HG02840 (cell line): ENCODE measurements around the gene NELFB.

Experiments used
- ATAC-seq: cut with Tn5 transposase; IDR thresholded peaks from one replicate; pipeline ENCODE4 v1.9.1; 2021; ENCODE audit warnings: mild to moderate bottlenecking, moderate library complexity, moderate number of reproducible peaks; ENCODE audit not compliant: unreplicated experiment, low FRiP score

The NELFB gene

DNA sequence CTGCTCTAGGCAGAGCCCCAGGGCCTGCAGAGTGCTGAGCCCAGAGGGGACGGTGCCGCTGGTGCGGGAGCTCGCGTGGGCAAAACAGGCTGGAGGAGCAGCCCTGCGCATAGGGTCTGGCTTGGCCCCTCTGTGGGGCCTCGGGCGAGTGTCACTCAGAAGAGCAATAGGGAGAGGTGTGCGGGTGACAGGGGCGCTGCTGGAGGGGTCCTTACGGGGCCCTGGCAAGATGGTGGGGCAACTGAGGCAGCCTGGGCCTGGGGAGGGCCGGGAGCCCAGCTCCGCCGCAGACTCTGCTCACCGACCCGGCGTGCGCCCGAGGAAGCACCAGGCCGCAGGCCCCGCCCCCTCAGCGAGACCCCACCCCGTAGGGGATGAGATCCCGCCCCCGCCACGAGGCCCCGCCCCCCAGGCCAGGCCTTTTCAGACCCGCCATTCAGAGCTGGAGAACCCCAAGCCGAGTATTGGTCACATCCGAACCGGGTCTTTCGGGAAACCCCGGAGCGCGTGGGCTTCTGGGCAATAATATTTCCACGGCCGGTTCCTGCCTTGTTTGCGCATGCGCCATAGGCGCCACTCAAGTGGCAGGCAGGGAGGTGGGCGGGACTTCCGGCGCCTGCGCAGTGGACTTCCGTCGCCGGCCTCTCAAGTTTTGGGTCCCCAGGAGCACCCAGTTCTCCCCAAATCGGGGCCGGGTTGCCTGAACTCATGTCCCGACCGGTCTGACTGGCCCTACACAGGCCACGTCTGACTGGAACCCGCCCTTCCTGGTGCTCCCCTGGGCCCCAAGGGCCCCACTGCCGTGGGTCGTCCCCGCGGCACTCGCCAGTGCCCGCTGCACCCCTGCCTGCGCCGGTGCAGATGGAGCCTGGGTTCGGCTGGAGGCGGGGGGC lies 31.8 kb upstream of the NELFB start:
- peak; percentile 84 for ATAC-seq

DNA sequence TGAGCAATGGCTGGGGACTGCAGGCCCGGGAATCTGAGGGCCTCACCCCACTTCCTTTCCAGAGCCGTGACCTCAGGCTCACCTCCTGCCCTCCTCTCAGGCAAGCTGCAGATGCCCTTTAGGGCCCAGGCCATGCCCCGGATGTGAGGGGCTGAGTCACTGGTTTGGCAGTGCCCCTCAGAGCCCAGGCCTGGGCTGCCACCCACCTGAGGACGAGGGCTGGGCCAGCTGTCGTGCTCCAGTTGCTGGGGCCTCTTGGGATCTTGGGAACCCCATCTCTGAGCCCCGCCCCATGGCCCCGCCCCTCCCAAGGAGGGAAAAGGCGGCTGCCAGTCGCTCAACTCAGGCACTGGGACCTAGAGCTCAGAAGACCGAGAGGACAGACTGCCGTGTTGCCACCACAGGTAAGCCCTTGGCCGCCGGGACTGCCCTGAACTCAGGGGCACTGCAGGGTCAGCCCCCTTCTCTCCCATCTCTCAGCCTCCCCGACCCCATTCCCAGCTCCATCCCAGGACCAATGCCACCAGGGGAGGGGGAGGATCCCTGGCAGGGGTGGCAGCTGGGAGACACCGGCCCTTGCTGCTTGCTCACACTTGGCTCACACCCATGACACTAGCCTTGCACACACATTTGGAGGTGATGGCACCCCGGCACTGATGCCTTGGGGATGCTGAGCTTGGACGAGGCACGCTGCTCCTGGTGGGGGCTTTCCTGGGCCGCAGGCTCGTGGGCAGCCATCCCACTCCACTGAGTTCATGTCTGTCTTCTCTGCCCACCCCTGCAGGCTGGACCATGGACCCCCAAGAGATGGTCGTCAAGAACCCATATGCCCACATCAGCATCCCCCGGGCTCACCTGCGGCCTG lies 30.1 kb upstream of the NELFB start, which contains the start of gene CYSRT1:
TSS of gene CYSRT1 (plus strand) at position 345 of the 865 bp plus-strand sequence. CDS start at position 793, 448 bp downstream.
- ATAC-seq: no peak

DNA sequence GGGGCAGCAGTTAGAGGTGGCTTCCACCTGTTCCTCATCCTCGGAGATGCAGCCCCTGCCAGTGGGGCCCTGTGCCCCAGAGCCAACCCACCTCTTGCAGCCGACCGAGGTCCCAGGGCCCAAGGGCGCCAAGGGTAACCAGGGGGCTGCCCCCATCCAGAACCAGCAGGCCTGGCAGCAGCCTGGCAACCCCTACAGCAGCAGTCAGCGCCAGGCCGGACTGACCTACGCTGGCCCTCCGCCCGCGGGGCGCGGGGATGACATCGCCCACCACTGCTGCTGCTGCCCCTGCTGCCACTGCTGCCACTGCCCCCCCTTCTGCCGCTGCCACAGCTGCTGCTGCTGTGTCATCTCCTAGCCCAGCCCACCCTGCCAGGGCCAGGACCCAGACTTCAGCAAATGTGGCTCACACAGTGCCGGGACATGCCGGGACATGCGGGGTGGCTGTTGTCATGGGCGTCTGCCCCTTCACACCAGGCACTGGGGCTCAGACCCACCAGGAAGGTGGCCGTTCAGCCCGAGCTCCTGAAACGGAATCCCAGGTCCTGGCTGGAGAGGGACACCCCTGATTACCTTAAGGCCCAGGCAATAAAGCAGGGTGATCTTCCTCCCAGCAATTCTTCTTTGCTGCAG lies 29.3 kb upstream of the NELFB start:
- ATAC-seq: no peak

DNA sequence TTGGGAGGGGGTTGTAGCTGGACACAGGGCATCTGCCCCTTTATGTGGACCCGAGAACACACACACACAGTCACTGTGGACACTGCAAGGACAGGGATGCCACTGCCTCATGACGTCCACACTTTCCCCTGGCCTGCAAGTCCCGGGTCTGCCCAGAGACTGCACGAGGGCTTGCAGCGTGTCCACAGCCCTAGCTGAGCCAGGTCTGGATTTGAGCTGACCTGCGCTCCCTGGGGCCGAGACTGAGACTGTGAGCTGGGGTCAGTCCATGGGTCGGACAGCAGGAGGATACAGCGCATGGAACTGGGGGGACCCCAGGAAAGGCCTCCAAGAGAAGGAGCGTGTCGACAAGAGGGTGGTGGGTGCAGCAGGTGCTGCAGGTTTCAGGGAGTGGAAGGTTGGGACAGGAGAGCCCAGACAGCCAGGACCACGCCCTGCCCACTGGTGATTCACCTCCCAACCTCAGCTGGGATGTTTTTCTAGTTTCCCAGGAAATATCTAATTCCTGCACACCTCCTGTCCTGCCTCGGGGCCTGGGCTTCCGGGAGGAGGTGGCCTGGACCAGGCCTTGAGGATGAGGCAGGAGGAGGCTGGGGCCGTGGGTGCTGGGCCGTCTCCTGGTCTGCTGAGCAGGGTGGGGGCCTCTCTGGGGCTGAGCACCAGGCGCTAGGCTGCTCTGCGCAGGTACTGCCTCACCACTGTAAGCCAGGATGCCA lies 28.6 kb upstream of the NELFB start:
- no peak for ATAC-seq

DNA sequence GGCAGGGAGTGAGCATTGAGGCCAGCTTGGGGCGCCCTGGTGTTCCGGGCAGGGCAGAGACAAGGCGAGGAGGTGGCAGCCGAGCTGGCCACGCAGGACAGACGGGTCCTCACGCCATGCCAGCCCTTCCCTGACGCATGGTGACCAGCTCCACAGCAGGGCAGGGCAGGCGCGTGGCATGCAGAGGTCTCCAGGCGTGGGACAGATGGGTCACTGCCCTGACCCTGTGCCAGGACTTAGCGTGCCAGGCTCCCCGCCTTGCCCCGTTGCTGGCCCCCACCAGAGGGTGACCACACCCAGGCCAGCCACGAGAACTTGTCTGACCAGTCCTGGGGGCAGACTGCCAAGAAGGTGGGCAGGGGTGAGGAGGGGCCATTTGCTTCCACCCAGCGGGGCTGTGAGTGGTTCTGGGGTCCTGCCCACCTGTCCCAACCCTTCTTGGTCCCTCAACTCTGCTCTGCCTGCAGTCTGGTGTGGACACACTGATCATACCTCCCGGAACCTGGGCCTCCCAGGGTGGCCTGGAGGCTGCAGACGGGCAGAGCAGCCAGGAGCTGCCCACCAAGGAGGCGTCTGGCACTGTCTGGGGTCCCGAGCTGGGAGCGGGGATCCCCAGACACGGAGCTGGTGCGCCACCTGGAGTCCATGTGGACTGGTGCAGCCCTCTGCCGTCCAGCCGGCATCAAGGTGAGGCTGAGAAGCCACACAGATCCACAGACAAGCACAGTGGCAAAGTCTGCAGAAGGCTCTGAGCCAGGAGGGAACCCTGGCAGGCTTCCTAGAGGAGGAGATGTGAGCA lies 27.9 kb upstream of the NELFB start, which contains the start of gene RNF224:
TSS of gene RNF224 (plus strand) at position 449 of the 799 bp plus-strand sequence. CDS start 834 bp downstream, outside the sequence.
- ATAC-seq: no peak

DNA sequence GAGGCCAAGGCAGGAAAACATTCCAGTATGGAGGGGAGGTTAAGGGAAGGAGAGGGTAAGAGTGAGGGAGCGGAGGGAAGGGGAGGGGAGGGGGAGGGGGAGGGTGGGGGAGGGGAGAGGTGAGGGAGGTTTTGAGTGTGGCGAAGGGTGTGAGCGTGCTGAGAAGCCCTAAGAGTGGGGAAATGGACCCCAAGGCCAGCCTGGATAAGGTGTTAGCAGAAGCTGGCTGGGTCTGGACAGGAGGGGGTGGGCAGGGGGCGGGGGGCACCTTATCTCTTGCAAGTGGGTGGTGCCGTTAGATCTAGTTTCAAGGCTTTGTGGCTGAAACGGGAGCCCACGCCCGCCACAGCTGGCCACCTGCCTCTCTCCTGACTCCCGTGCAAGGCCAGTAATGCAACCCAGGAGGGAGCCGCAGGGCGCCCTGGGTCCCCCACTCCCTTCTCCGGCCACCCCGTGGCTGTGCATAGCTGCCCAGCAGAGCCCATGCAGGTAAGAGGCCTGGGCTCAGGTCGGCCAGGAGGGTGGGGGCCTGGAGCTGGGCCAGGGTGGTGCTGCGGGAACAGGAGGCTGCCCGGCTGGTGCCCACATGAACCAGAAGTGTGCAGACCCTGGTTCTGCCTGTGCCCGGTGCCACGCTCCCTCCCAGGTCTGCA lies 27.1 kb upstream of the NELFB start:
- ATAC-seq: no peak

DNA sequence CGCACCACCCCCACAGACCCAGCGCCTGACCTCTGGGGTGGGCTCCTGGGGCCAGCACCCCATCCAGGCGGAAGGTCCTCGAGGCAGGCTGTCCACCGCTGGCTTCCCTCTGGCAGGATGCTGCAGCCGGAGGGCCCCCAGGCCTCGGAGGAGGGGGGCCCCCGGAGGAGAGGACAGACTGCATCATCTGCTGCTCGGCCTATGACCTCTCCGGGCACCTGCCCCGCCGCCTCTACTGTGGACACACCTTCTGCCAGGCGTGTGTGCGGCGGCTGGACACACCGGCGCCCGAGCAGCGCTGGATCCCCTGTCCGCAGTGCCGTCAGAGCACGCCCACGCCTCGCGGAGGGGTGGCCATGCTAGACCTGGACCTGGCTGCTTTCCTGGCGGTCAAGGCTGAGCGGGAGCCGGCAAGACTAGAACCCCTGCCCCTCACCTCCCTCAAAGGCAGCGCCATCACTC lies 26.6 kb upstream of the NELFB start:
- no peak for ATAC-seq

DNA sequence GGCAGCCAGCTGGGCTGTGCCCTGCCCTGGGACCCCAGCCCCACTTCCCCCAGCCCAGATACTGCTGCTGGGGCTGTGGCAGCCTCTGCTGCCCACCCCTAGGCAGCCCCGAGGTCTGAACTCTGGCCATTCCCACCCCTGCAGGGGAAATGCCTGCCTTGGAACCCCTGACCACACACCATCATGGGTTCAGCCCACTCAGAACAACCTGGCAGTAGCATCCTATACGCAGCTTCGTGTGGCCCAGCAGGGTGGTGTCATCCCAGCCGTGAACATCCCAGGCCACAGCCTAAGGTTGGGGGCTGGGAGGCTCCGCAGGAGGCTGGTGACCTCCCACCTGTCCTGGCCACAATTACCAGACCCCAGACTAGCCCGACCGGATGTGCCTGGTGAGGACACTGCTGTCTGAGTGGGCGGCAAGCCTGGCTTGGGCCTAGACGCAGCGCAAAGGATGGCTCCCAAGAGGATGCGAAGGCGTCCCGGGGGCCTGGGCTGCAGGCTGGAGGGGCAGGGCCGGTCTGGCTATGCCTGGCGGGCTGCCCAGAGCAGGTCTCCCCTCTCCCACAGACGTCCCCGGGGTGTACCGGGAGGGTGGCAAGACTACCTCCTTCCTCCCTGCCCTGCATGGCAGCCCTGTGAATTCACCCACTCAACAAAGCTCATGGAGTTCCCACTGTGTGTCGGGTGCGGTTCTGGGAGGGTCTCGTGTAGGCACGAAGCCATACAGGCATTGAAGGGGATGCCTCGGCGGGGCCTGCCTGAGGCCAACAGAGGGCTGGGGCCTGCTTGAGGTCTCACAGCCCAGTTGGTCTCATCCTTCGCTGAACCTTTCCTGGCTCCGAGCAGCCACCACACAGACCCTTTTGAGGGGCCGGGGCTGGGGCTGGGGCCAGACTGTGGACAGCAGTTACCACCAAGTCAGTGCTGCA lies 25.9 kb upstream of the NELFB start:
- no peak for ATAC-seq

DNA sequence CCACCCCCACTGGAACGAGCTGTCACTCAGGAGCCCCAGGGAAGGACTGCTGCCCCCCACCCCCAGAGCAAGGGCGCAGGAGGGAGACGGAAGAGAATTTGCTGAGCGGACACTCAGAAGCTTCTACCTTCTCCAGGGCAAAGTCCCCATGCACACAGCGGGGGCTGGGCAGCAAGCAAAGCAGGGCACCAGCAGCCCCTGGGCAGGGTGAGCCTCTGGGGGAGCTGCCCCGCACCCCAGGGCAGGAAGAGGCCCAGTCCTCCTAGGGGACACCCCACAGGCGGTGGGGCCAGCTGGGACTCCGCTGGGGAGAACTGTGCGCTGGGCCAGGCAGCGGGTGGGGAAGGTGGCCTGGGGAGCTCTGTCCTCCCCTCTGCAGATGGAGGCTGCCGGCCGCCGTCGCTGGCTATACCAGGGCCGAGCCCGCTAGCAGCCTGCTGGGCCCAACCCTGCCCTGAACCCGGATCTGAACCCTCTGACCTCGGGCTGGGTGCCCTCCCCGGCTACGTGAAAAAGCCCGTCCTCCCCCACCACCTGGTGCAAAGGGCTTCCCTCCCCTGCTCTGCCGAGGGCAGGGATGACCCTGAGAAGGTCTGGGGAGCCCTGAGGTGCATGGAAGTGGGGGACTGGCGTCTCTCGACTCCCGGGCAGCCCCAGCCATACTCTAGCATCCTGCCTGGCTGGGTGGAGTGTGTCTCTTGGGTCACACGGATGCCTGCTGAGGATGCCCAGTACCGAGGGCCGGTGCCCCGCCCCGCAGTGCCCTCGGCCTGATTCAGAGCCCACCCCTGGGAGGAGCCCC lies 25.0 kb upstream of the NELFB start:
- no peak for ATAC-seq

DNA sequence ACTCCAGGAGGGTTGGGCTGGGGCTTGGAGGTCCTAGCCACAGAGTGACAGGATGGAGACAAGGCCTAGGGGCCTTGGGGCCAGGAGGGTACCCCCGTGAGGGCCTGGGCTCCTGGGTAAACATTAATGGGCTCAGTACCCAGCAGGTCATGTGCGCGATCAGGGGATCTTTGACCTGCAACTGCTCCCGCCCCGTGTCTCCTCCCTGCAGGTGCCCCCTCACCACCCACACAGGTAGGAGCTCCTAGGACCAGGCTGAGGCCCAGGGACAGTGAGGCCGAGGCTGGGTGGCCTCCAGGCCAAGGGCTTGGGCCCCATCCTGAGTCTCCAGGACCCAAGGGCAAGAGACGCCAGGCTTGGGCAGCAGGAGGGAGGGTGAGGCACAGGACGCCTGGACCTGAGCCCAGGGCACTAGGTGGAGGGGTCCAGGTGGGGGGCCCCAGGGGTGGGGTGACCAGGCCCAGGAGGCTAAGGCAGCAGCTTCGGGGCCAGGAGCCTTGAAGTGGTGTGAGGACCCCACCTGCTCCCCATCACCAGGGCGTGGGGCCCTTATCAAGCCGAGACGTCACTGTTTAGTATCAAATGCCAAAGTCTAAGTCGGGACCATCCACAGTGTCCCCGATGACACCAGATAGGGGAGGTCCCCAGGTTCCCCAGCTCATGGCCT lies 24.3 kb upstream of the NELFB start, which contains the start of gene SLC34A3:
TSS of gene SLC34A3 (plus strand) at position 197 of the 667 bp plus-strand sequence. CDS start 802 bp downstream, outside the sequence.
- ATAC-seq: no peak

DNA sequence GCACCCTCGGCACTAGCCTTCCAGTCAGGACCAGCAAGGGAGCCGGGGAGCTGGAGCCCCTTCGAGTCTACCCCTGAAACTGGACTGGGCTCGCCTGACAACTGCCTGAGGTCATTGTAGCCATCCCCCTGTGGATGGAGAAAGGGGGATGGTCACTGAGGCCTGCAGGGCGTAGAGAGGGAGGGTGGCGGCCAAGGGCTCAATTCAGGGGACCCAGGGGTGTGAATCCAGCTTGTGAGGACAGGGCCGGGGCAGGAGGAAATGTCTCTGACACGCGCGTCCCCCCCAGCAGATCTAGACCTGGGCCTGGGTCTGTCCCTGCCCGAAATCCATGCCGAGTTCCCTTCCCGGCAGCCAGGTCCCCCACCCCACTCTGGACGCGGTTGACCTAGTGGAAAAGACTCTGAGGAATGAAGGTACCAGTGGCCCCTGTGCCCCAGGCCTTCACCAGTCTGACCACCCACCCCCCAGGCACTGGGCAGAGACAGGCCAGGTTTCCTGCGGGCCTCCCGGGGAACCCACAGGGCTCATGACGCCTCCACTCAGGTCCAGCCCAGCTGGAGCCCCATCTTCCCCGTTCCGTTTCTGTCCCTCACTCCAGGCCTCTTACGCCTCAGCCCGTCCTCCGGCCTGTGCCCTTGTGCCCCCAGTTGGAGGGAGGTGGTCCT lies 23.6 kb upstream of the NELFB start:
- ATAC-seq: no peak

DNA sequence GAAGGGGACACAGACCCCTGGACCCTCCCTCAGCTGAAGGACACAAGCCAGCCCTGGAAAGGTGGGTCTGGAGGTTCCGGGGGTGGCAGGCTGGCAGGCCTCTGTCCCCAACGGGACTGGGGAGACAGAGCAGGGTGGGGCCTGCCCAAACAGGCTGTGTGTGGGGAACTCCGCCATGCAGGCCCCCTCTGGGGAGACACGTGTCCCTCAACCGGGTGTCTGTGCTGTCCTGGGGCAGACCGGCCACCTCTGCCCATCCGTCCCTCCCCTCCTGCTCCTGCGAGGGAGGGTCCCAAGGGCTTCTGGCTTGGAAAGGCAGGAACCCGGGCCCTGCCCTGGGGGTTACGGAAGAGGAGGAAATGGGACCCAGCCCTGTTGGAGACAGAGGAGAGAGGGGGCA lies 23.0 kb upstream of the NELFB start:
- ATAC-seq: no peak

DNA sequence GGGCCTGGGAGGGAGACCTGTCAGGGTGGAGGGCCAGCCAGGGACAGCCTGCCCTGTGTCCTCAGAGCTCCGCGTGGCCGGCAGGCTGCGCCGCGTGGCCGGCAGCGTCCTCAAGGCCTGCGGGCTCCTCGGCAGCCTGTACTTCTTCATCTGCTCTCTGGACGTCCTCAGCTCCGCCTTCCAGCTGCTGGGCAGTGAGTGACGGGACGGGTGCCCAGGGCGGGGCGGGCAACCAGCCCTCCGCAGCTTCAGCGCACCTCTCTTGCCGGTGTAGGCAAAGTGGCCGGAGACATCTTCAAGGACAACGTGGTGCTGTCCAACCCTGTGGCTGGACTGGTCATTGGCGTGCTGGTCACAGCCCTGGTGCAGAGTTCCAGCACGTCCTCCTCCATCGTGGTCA lies 22.6 kb upstream of the NELFB start:
- no peak for ATAC-seq

DNA sequence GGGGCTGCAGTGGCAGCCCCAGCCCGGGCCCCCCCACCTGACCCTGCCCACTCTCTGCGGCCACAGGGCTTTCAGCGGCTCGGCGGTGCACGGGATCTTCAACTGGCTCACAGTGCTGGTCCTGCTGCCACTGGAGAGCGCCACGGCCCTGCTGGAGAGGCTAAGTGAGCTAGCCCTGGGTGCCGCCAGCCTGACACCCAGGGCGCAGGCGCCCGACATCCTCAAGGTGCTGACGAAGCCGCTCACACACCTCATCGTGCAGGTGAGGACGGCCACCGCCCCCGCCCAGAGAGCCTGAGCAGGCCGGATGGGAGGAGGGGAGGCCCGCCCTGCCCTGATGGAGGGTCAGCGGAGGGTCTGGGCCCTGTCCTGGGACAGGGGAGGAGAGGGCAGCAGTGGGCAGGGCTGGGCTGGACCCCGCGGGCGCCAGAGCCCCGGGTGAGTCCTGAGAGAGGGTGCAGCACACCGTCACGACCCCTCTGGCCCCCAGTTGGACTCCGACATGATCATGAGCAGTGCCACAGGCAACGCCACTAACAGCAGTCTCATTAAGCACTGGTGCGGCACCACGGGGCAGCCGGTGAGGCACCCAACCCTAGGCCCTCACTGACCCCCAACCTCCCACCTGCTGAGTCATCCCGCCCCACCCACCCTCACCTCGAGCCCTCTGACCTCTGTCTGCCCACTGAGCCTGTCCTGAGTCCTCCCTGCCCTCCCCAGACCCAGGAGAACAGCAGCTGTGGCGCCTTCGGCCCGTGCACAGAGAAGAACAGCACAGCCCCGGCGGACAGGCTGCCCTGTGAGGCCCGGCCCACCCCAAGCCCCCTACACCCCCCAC lies 21.8 kb upstream of the NELFB start:
- no peak for ATAC-seq
